Measurements from ENCODE around the gene SARS1. TPM values are rescaled to one million over a fixed set of nuclear protein-coding genes. Genes with fewer than 3 reads are reported as not detected.
A peak's percentile ranks its signal among the peaks of the same experiment; 100 is the strongest.
"Not testable (repeated sequence)": the region's sequence is repeated elsewhere in the genome, so short reads cannot be mapped to it uniquely, and the experiment has no call there.

Gene SARS1
- total and polyA plus RNA-seq, 3 experiments from 2014 or later, result 157 to 195 (median 189) TPM

- CTCF ChIA-PET; H3K27ac ChIP-seq (ENCODE audit: low read depth, low read length); H3K27me3 Mint-ChIP-seq; H3K4me3 Mint-ChIP-seq; H3K27me3 ChIP-seq (ENCODE audit: insufficient read depth, low read length, poor library complexity, severe bottlenecking); H3K9me3 ChIP-seq (ENCODE audit: low read length); H3K4me3 ChIP-seq (ENCODE audit: low read length); H3K9me3 Mint-ChIP-seq; POLR2A ChIA-PET; DNase-seq: not testable (repeated sequence)
- Mint-ChIP-seq H3K36me3 (peaks cover 3 to 58% (median 15%) of the 10 kb centered on the region in 3 donors), H3K27ac (peak overlapping the region in 2 of 8 donors; percentile 46 to 58), H3K4me1 (peaks cover 42 to 73% (median 69%) of the 10 kb centered on the region in 3 donors)
- H3K36me3 ChIP-seq (ENCODE audit: insufficient read depth, low read length), result peaks cover 11% of the 10 kb centered on the region
- H3K4me1 ChIP-seq (ENCODE audit: insufficient read depth, low read length), result peaks cover 18% of the 10 kb centered on the region
Measured at GRCh38 chr1:109221201-109221600, 7.5 kb downstream of the SARS1 start.

- H3K4me1 Mint-ChIP-seq, result peaks cover 26 to 57% (median 47%) of the 10 kb centered on the region in 3 donors
- no peak for DNase-seq
- CTCF ChIA-PET, result no interaction called here
- no peak overlapping the region for H3K4me3 ChIP-seq (ENCODE audit: low read length)
- peaks cover 31% of the 10 kb centered on the region for H3K36me3 ChIP-seq (ENCODE audit: insufficient read depth, low read length)
- H3K9me3 Mint-ChIP-seq, result no peaks in the 10 kb centered on the region
- H3K36me3 Mint-ChIP-seq, result peaks cover 3 to 72% (median 20%) of the 10 kb centered on the region in 3 donors
- no peak overlapping the region for H3K27ac ChIP-seq (ENCODE audit: low read depth, low read length)
- POLR2A ChIA-PET, result no interaction called here
- no peaks in the 10 kb centered on the region for H3K27me3 ChIP-seq (ENCODE audit: insufficient read depth, low read length, poor library complexity, severe bottlenecking)
- H3K27me3 Mint-ChIP-seq, result no peaks in the 10 kb centered on the region
- no peaks in the 10 kb centered on the region for H3K4me1 ChIP-seq (ENCODE audit: insufficient read depth, low read length)
- no peak overlapping the region for H3K4me3 Mint-ChIP-seq
- H3K27ac Mint-ChIP-seq, result peak overlapping the region in 2 of 8 donors; percentile 34 to 58
- H3K9me3 ChIP-seq (ENCODE audit: low read length), result no peaks in the 10 kb centered on the region
Measured at GRCh38 chr1:109225308-109225707, 11.6 kb downstream of the SARS1 start.

GRCh38 chr1:109225711-109226445, 12.2 kb downstream of the SARS1 start:
- H3K36me3 Mint-ChIP-seq, result peaks cover 3 to 73% (median 22%) of the 10 kb centered on the region in 3 donors
- ChIA-PET CTCF (no interaction called here), POLR2A (no interaction called here)

GRCh38 chr1:109228167-109228566, 14.4 kb downstream of the SARS1 start:
- peaks cover 11 to 34% (median 27%) of the 10 kb centered on the region in 3 donors for H3K4me1 Mint-ChIP-seq
- no peak overlapping the region for H3K27ac Mint-ChIP-seq
- Histone ChIP-seq H3K9me3 (ENCODE audit: low read length) (no peaks in the 10 kb centered on the region), H3K27me3 (ENCODE audit: insufficient read depth, low read length, poor library complexity, severe bottlenecking) (no peaks in the 10 kb centered on the region), H3K36me3 (ENCODE audit: insufficient read depth, low read length) (peaks cover 52% of the 10 kb centered on the region), H3K4me3 (ENCODE audit: low read length) (no peak overlapping the region), H3K27ac (ENCODE audit: low read depth, low read length) (no peak overlapping the region), H3K4me1 (ENCODE audit: insufficient read depth, low read length) (no peaks in the 10 kb centered on the region)
- ChIA-PET POLR2A (no interaction called here), CTCF (no interaction called here)
- H3K36me3 Mint-ChIP-seq, result peaks cover 0 to 80% (median 15%) of the 10 kb centered on the region in 3 donors
- H3K9me3 Mint-ChIP-seq, result no peaks in the 10 kb centered on the region
- H3K27me3 Mint-ChIP-seq, result no peaks in the 10 kb centered on the region
- H3K4me3 Mint-ChIP-seq, result no peak overlapping the region
- DNase-seq, result no peak

More at GRCh38 chr1:109225711-109226445, 12.2 kb downstream of the SARS1 start:
- H3K4me1 ChIP-seq (ENCODE audit: insufficient read depth, low read length), result no peaks in the 10 kb centered on the region
- no peaks in the 10 kb centered on the region for H3K9me3 ChIP-seq (ENCODE audit: low read length)
- Mint-ChIP-seq H3K27ac (peak overlapping the region in 3 of 8 donors; percentile 21 to 66 (median 34)), H3K9me3 (no peaks in the 10 kb centered on the region), H3K27me3 (no peaks in the 10 kb centered on the region), H3K4me1 (peaks cover 23 to 52% (median 43%) of the 10 kb centered on the region in 3 donors), H3K4me3 (no peak overlapping the region)
- DNase-seq, result no peak
- H3K27me3 ChIP-seq (ENCODE audit: insufficient read depth, low read length, poor library complexity, severe bottlenecking), result no peaks in the 10 kb centered on the region
- peaks cover 33% of the 10 kb centered on the region for H3K36me3 ChIP-seq (ENCODE audit: insufficient read depth, low read length)
- no peak overlapping the region for H3K27ac ChIP-seq (ENCODE audit: low read depth, low read length)
- H3K4me3 ChIP-seq (ENCODE audit: low read length), result no peak overlapping the region

GRCh38 chr1:109229531-109230127, 15.9 kb downstream of the SARS1 start:
- no peak for DNase-seq
- H3K9me3 ChIP-seq (ENCODE audit: low read length), result no peaks in the 10 kb centered on the region
- ChIA-PET CTCF (no interaction called here), POLR2A (no interaction called here)
- H3K9me3 Mint-ChIP-seq, result no peaks in the 10 kb centered on the region
- H3K4me3 Mint-ChIP-seq, result no peak overlapping the region
- H3K27ac ChIP-seq (ENCODE audit: low read depth, low read length), result no peak overlapping the region
- H3K27ac Mint-ChIP-seq, result peak overlapping the region in 1 of 8 donors; percentile 73
- no peak overlapping the region for H3K4me3 ChIP-seq (ENCODE audit: low read length)
- H3K36me3 Mint-ChIP-seq, result peaks cover 0 to 77% (median 12%) of the 10 kb centered on the region in 3 donors
- no peaks in the 10 kb centered on the region for H3K27me3 ChIP-seq (ENCODE audit: insufficient read depth, low read length, poor library complexity, severe bottlenecking)
- no peaks in the 10 kb centered on the region for H3K27me3 Mint-ChIP-seq
- no peaks in the 10 kb centered on the region for H3K4me1 ChIP-seq (ENCODE audit: insufficient read depth, low read length)
- H3K4me1 Mint-ChIP-seq, result peaks cover 6 to 22% (median 15%) of the 10 kb centered on the region in 3 donors
- H3K36me3 ChIP-seq (ENCODE audit: insufficient read depth, low read length), result peaks cover 46% of the 10 kb centered on the region

GRCh38 chr1:109231066-109231465, 17.3 kb downstream of the SARS1 start:
- Histone ChIP-seq H3K36me3 (ENCODE audit: insufficient read depth, low read length) (peaks cover 59% of the 10 kb centered on the region), H3K9me3 (ENCODE audit: low read length) (no peaks in the 10 kb centered on the region), H3K27me3 (ENCODE audit: insufficient read depth, low read length, poor library complexity, severe bottlenecking) (no peaks in the 10 kb centered on the region), H3K4me3 (ENCODE audit: low read length) (no peak overlapping the region), H3K4me1 (ENCODE audit: insufficient read depth, low read length) (no peaks in the 10 kb centered on the region), H3K27ac (ENCODE audit: low read depth, low read length) (no peak overlapping the region)
- CTCF ChIA-PET, result interaction anchor here (1.1 kb wide), 1 partner anchor 23 kb away, joined by 3 read pairs; no protein-coding TSS in a partner anchor
- DNase-seq, result no peak
- POLR2A ChIA-PET, result no interaction called here
- Mint-ChIP-seq H3K4me1 (peaks cover 5 to 13% (median 7%) of the 10 kb centered on the region in 3 donors), H3K4me3 (no peak overlapping the region), H3K27me3 (no peaks in the 10 kb centered on the region), H3K9me3 (no peaks in the 10 kb centered on the region), H3K36me3 (peaks cover 5 to 80% (median 15%) of the 10 kb centered on the region in 3 donors), H3K27ac (peak overlapping the region in 5 of 8 donors; percentile 43 to 84 (median 52))

- no peak for DNase-seq
- Mint-ChIP-seq H3K27me3 (no peaks in the 10 kb centered on the region), H3K27ac (peak overlapping the region in 4 of 8 donors; percentile 8 to 75 (median 44)), H3K4me1 (peaks cover 5 to 8% (median 7%) of the 10 kb centered on the region in 3 donors), H3K9me3 (no peaks in the 10 kb centered on the region), H3K4me3 (no peak overlapping the region), H3K36me3 (peaks cover 5 to 81% (median 16%) of the 10 kb centered on the region in 3 donors)
- Histone ChIP-seq H3K4me3 (ENCODE audit: low read length) (no peak overlapping the region), H3K9me3 (ENCODE audit: low read length) (no peaks in the 10 kb centered on the region), H3K4me1 (ENCODE audit: insufficient read depth, low read length) (no peaks in the 10 kb centered on the region), H3K27ac (ENCODE audit: low read depth, low read length) (no peak overlapping the region), H3K36me3 (ENCODE audit: insufficient read depth, low read length) (peaks cover 43% of the 10 kb centered on the region), H3K27me3 (ENCODE audit: insufficient read depth, low read length, poor library complexity, severe bottlenecking) (no peaks in the 10 kb centered on the region)
- POLR2A ChIA-PET, result no interaction called here
- CTCF ChIA-PET, result no interaction called here
Measured at GRCh38 chr1:109235137-109235536, 21.4 kb downstream of the SARS1 start.

- no peak overlapping the region for H3K27ac ChIP-seq (ENCODE audit: low read depth, low read length)
- peak overlapping the region in 2 of 8 donors; percentile 24 to 46 for H3K27ac Mint-ChIP-seq
- H3K27me3 ChIP-seq (ENCODE audit: insufficient read depth, low read length, poor library complexity, severe bottlenecking), result no peaks in the 10 kb centered on the region
- ChIA-PET CTCF (interaction anchor here (2.3 kb wide), 1 partner anchor 295 kb away, joined by 8 read pairs; no protein-coding TSS in a partner anchor), POLR2A (no interaction called here)
- no peak overlapping the region for H3K4me3 ChIP-seq (ENCODE audit: low read length)
- no peak overlapping the region for H3K4me3 Mint-ChIP-seq
- no peaks in the 10 kb centered on the region for H3K9me3 Mint-ChIP-seq
- no peaks in the 10 kb centered on the region for H3K9me3 ChIP-seq (ENCODE audit: low read length)
- peaks cover 5 to 60% (median 12%) of the 10 kb centered on the region in 3 donors for H3K36me3 Mint-ChIP-seq
- DNase-seq, result no peak
- H3K4me1 ChIP-seq (ENCODE audit: insufficient read depth, low read length), result peaks cover 12% of the 10 kb centered on the region
- no peaks in the 10 kb centered on the region for H3K27me3 Mint-ChIP-seq
- H3K36me3 ChIP-seq (ENCODE audit: insufficient read depth, low read length), result peaks cover 23% of the 10 kb centered on the region
- peaks cover 18 to 20% (median 20%) of the 10 kb centered on the region in 3 donors for H3K4me1 Mint-ChIP-seq
Measured at GRCh38 chr1:109237512-109237911, 23.8 kb downstream of the SARS1 start.

Data from CD8-positive, alpha-beta memory T cell (primary cell).